ENCODE results near the gene RAPGEF2.
A peak's percentile ranks its signal among the peaks of the same experiment; 100 is the strongest.
"Not testable (repeated sequence)": the region's sequence is repeated elsewhere in the genome, so short reads cannot be mapped to it uniquely, and the experiment has no call there.

RAPGEF2 gene

DNA sequence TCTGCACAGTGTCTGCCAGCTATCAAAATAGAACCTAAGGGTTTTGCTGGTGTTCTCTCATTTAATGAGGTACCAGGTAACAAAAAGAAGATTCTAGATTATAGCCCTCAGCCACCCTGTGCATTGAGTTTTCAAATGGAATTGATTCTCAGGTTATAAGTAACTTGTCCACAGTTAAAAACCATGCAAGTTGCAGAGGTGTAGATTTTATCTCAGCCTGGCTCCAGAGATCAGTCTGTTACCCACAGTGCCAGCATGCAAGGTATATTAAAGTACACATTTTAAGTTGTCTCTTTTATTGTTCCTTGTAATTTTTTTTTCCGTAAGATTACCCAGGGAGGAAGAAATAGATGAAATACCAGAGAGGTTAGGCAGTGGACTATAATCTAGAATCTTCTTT, 59.7 kb downstream of the RAPGEF2 start:
- DNase-seq (ENCODE audit: low spot score), result no peak

DNA sequence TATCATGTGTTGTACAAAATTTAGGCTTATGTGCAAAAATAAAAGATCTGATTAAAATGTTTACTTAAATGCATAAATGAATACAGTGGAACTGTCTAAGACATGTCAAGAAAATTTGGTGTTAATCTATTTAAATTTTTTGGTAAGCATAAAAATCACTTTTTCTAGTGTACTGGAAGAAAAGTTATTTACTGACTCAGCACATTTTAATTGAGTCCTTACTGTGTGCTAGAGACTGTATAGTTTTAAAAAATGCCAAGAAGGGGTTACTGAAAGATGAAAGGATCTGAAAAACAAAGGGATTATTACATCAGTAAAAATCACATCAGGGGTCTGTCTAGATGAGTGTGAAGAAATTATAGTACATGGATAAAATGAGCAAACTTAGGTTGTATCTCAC, 60.6 kb downstream of the RAPGEF2 start:
- DNase-seq (ENCODE audit: low spot score), result no peak

DNA sequence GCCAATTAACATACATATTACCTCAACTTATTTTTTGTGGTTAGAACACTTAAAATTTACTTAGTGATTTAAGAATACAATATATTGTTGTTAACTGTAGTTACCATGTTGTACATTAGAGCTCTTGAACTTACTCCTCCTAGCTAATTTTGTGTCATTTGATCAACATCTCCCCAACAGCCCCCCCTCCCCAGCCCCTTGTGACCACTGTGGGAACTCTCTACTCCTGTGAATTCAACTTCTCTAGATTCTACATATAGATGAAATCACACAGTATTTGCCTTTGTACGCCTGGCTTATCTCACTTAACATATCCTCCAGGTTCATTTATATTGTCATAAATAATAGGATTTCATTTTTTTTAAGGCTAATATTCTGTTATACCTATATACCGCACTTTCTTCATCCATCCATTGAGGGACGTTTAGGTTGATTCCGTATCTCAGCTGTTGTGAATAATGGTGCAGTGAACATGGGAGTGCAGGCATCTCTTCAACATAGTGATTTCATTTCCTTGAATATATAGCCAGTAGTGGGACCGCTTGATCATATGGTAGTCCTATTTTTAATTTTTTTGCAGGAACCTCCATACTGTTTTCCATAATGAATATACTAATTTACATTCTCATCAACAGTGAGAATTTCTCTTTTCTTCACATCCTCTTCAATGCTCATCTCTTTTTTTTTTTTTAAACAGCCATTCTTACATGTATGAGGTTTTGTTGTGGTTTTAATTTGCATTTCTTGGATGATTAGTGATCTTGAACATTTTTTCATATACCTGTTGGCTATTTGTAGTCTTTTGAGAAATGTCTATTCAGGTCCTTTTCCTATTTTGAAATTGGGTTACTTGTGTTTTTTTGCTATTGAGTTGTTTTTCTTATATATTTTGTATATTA, 66.8 kb downstream of the RAPGEF2 start:
- DNase-seq (ENCODE audit: low spot score), result no peak

DNA sequence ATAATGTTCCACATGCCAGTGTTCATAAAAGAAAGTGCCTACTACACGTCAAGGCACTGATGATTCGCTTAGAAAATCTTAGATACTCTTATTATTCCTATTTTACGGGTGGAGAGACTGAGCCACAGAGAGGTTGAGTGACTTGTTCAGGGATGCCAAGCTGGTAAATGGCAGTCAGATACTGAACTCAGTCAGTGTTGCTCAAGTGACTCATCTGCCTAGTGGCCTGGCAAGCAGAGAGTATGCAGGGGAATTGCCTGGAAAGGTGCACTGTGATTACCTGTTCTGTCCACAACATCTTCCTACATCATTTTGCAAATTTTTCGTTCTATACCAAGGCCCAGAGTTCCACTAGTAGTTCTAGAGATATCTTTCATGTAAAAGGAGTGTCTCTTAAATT, 68.4 kb downstream of the RAPGEF2 start:
- DNase-seq (ENCODE audit: low spot score), result no peak

DNA sequence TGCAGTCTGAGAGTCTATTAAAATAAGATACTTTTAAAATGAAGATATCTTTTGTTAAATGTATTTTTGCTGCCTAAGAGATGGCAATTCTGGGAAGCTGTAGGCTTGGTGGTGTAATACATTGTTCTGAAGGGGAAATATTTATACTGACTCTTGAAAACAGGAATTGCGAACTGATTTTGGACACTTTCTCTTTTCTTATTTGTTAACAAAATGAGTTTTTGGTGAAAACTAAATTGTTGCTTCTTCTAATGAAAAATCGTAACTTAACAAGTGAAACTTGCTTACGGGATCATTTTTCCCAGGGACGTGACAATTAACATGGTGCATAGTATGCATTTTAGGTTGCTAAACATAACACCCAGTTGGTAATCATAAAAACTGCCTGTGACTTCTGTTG, 71.0 kb downstream of the RAPGEF2 start:
- no peak for DNase-seq (ENCODE audit: low spot score)

DNA sequence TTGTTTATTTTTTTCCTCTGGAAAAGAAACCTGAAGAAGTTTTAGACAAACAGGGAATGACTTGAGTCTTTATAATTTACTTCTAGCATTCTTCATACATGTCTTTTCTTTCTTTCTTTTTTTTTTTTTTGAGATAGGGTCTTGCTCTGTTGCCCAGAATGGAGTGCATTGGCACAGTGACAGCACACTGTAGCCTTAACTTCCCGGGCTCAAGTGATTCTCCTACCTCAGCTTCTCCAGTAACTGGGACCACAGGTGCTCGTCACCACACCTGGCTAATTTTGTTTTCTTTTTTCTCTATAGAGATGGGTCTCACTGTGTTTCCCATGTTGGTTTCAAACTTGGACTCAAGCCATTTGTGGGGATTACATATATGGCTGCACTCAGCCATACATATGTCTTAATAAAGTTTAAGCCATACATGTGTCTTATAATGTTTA, 71.8 kb downstream of the RAPGEF2 start:
- no peak for DNase-seq (ENCODE audit: low spot score)

GRCh38 chr4:159175085-159175988, 72.5 kb downstream of the RAPGEF2 start:
- DNase-seq (ENCODE audit: low spot score), result peak; percentile 36

DNA sequence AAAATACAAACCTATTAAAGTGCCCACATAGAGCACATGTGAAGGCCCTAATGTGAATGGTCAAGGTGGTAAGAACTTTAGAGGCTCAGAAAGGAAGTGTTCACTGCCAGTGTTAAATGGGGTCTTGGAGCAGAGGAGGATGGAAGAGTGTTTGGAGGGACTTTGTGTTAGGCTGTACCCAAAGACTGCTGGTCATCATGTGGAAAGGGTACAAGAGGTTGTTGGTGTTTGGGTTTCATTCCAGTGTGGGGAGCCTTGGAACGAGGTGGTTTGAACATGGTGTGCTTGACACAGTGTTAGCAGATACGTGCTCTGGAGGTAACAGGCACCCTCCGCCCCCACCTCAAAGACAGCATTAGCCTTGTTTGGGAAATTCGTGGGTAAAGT, 73.1 kb downstream of the RAPGEF2 start:
- DNase-seq (ENCODE audit: low spot score), result no peak

DNA sequence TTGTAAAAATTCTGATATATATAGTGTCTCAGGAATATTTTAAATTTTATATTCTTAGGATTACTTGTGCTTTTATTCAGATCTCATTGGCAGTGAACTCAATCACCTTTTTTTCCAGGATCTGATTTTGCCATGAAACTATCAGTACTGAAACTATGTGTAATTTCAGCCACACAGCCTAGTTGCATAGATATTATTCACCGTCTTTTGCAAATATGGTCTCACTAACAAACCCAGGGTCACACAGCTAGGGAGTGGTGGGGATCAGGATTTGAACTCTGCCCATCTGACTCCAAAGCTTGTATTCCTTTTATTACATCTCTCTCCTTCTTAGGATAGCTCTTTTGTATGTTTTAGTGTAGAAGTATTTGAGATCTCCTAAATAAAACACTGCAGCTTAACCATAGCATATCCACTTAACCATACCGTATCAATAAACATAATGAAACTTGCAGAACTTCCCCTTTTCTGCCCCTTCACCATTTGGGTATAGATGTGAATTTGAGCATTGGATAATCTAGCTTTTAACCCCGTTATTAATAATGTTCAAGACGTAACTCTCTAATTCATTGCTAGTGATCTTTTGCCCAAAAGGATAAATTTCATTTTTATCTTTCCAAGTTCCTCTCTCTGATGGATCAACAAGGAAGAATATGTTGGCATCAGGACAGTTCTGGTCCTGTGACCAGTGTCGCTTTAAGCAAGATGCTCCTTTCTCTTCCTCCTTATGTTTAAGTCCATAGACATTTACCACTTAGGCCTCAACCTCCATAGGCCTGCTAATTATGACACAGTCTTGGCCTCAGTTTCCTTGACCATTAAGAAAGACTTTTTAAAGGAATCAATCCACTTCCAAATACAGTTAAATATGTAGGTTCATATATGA, 74.6 kb downstream of the RAPGEF2 start:
- no peak for DNase-seq (ENCODE audit: low spot score)

- DNase-seq (ENCODE audit: low spot score), result no peak
These were observed 75.3 kb downstream of the RAPGEF2 start for GRCh38 chr4:159178151-159178546.

DNA sequence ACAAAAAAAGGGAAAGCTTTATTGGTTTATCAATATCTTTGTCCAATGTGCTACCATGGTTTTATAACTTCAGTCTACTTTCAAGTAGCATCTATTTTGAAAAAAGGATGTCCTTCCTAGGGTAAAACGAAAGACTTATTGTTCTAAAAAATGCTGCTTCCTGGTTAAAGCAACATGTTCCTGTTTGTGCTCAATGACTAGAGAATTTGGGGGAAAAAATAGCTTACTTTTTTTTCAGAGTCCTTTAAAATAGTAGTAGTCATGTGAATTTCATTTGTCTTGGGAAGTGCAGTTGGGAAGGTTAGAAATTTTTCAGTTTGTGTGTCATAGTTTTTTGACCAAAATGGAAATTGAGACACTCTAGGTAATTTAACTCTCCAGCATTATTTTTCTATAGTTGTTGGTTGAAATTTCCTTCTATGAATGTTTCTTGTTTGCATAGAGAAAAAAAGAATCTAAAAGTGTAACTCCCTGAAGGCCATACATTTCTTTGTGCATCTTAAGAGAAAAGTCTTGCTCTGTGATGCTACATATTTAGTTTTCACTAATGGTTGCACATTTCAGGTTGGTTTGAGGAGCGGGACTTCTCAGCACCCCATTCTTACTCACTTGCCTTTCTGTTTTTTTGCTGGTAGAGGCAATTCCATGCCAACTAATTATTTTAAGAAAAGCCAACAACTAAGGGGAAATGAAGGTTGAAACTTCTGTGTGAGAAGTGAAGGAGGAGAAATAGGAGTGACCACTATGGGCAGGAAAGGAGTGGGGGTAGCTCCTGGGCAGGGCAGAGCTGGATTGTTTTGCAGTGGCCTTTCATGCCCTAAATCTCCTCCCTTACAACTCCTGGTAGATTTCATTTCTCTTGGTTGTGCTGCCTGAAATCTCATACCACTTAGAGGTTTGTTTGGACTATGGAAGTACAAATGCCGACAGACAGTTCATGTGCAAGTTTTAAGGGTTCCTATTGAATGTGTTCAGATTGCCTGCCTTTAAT, 76.4 kb downstream of the RAPGEF2 start:
- DNase-seq (ENCODE audit: low spot score), result no peak

DNA sequence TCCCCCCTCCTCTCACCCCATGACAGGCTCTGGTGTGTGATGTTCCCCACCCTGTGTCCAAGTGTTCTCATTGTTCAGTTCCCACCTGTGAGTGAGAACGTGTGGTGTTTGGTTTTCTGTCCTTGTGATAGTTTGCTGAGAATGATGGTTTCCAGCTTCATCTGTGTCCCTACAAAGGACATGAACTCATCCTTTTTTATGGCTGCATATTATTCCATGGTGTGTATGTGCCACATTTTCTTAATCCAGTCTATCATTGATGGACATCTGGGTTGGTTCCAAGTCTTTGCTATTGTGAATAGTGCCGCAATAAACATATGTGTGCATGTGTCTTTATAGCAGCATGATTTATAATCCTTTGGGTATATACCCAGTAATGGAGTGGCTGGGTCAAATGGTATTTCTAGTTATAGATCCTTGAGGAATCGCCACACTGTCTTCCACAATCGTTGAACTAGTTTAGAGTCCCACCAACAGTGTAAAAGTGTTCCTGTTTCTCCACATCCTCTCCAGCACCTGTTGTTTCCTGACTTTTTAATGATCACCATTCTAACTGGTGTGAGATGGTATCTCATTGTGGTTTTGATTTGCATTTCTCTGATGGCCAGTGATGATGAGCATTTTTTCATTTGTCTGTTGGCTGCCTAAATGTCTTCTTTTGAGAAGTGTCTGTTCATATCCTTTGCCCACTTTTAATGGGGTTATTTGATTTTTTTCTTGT, 81.2 kb downstream of the RAPGEF2 start:
- not testable (repeated sequence) for DNase-seq (ENCODE audit: low spot score)

DNA sequence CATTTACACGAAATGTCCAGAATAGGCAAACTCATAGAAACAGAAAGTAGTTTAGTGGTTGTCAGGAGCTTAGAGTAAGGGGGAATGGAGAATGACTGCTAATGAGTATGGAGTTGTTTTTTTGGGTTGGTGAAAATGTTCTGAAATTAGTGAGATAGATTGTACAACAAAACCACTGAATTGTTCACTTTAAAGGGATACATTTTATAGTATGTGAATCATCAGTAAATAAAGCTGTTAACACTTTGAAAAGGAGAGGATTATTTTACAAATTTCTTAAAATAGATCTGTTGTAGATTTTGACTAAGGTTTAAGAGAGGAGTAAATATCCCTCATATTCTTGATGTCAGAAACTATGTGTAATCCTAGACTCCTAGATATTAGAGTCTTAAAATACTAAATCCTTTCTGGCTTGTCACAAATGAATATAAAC, 82.7 kb downstream of the RAPGEF2 start:
- DNase-seq (ENCODE audit: low spot score), result no peak

- no peak for DNase-seq (ENCODE audit: low spot score)
These were observed 85.8 kb downstream of the RAPGEF2 start for GRCh38 chr4:159188646-159189045.

DNA sequence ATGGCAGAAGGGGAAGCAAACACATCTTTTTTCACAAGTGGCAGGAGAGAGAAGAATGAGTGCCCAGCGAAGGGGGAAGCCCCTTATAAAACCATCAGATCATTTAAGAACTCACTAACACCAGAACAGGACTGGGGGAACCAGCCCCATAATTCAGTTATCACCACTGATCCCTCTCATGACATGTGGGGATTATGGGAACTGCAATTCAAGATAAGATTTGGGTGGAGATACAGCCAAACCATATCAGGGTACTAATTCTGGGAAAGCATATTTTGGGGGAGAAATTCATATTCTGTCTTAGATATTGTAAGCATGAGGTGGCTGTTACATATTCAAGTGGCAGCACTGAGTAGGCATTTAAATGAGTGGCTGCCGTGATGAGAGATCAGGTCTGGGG, 87.8 kb downstream of the RAPGEF2 start:
- DNase-seq (ENCODE audit: low spot score), result no peak

DNA sequence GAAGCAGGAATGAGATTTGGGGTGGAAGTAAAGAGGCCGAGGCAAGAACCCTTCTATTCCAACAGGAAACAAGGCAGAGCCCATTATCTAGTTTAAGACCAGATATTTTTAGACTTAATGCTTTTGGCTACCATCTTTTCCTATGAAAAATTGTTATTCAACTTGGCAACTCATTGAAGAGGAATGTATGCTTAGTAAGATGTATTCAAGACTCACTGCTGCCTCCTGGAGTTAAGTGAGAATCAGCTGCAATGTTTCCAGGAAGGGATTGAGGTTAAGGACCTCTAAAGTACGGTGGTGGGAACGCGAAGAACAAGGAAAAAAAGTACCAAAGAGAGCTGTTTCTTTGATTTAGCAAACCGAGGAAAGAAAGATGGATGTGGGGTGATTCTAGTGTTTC, 89.1 kb downstream of the RAPGEF2 start:
- DNase-seq (ENCODE audit: low spot score), result peak; percentile 25

GRCh38 chr4:159193046-159193620, 90.3 kb downstream of the RAPGEF2 start:
- DNase-seq (ENCODE audit: low spot score), result no peak

DNA sequence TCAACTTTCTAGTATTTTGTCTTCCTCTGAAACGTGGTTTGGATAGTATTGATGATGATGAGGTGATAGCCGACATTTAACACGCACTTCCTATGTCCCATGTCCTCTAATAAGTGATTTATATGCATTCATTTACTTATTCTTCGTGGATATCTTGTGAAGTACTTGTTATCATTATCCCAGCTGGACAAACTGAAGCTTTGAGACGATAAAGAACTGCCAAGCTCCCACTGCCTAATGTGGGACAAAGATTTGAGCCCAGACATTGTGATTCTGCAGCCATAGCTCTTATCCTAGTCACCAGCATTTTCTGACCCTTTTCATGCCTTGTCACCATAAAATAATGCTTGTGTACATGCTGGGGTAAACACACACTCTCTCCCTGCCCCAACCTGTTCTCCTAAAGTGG, 92.5 kb downstream of the RAPGEF2 start:
- no peak for DNase-seq (ENCODE audit: low spot score)

GRCh38 chr4:159197260-159197884, 94.5 kb downstream of the RAPGEF2 start:
- no peak for DNase-seq (ENCODE audit: low spot score)
